ENCODE data around the gene APOL2.
A peak's percentile ranks its signal among the peaks of the same experiment; 100 is the strongest.
"Not testable (repeated sequence)": the region's sequence is repeated elsewhere in the genome, so short reads cannot be mapped to it uniquely, and the experiment has no call there.

The APOL2 gene

DNA sequence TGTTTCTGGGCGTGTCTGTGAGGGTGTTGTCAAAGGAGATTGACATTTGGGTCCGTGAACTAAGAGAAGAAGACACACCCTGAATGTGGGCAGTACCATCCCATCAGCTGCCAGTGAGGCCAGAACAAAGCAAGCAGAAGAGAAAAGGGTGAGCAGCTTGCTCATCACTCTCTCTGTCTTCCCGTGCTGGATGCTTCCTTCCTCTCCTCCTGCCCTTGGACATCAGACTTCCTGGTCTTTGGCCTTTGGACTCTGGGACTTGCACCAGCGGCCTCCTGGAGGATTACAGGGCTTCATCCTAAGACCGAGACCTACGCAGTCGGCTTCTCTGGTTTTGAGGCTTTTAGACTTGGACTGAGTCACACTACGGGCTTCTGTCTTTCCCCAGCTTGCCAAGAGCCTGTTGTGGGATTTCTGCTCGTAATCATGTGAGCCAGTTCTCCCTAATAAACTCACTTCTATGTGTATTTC, 18.8 kb downstream of the APOL2 start:
- peak; percentile 66 for DNase-seq

DNA sequence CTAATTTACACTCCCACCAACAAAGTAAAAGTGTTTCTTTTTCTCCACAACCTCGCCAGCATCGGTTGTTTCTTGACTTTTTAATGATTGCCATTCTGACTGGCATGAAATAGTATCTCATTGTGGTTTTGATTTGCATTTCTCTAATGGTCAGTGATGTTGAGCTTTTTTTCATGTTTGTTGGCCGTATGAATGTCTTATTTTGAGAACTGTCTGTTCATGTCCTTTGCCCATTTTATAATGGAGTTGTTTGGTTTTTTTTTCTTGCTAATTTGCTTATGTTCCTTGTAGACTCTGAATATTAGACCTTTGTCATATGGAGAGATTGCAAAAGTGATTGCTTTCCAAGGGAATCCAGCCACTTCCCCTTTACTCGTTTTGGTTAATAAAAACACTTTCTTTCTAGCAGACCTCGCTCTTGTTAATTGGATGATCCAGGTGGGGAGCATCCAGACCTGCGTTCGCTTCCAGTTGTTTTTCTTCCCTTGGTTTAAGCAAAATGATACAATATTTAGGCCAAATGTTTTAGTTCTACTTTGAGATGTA, 20.6 kb downstream of the APOL2 start:
- no peak for DNase-seq

DNA sequence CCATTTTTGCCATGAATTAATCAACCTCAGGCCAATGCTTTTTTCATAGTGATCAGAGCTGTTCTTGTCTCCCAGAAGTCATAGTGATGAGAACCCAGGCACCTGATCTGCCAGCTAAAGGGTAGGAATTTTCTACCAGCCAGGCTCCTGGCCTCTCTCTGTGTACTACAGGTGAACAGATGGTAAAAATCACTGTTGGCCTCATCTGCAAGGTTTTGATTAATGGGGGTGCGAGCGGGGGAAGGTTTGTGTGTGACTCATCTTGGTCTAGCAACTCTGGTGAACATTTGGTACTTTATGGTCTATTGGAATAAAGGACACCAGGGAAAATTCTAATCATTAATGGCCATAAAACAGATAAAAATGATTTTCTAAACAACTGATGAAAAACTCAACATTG, 23.3 kb downstream of the APOL2 start:
- DNase-seq: no peak

DNA sequence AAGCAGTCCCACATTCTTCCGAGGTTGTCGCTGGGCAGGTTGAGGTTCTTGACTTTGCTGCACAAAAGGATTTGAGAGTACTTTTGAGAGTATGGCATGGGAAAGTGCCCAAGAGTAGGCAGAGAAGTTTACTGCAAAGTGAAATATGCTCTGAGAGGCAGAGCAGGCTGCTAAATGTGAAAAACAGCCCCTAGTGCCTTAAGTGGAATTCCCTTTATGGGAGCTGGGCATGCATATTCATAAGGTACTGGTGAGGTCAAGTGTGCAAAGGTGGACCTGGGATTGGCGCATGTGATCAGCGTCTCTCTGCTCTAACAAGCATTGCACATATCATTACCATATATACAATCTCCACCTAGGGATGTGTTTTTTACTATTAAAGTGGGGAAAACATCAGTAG, 25.7 kb downstream of the APOL2 start:
- no peak for DNase-seq

DNA sequence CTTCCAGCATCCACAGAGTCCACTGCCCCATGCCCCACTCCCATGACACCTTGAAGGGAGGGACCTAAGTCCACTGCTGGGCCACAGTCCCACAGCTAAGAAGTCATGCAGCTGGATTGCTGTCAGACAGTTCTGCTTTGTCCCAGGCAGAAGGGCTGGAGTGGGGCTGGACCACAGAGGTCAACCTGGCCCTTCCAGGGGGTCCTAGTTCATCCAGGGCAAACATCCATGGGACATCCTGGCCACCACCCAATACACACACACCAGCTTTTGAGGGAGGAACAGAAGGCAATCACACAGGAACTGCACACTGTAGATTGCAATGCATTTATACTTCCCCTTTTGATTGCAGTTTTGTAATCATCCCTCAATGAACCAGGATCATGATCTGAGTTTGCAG, 26.4 kb downstream of the APOL2 start:
- no peak for DNase-seq

DNA sequence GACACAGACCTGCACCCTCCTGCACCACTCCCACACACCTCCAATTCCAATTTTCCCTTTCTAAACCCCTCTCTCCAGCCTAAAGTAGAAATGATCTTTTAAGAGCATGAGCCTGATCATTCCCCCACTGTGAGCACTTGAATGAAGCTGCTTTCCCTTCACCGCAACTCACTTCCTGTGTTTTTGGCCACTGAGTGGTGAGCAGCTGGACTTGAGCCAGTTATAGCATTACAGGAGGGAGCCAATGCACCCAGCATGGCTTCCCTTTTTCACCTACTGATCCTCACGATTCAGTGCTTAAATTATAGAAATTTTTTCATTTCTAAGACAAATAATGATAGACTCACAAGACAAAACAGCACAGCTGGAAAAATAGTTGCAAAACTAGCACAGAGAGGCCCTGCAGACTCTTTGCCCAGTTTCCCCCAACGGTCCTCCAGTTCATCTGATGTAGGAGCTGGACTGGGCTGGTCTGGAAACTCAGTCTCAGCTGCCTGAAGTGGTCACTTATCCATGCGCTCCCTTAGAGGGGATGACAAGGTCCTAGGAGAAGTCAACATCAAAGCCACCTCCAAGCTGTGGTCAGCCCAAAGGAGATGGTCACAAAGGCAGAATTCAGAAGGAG, 28.0 kb downstream of the APOL2 start:
- DNase-seq: no peak

DNA sequence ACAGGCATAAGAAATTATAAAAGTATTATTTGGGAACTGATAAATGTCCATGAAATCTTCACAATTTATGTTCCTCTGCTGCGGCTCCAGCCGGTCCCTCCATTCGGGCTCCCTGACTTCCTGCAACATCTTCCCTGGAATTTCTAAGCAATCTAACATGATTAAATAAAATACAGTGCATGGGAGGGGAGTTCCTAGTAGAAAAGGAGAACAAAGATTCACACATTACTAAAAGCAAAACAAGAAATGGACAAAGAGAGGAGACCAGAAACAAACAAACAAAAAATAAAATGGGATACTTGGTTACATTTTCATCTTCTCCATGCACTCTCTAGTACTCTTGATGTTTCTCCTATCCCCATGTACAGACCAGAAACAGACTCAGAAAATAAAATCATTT, 29.1 kb downstream of the APOL2 start:
- no peak for DNase-seq

DNA sequence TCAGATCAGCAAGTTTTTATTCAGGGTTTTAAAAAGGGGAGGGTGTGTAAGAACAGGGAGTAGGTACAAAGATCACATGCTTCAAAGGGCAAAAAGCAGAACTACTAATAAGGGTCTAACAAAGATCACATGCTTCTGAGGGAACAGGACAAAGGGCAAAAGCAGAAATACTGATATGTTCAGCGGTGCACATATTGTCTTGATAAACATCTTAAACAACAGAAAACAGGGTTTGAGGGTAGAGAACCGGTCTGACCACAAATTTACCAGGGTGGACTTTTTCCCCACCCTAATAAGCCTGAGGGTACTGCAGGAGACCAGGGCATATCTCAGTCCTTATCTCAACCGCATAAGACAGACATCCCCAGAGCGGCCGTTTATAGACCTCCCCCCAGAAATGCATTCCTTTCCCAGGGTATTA, 29.8 kb downstream of the APOL2 start:
- DNase-seq: not testable (repeated sequence)

DNA sequence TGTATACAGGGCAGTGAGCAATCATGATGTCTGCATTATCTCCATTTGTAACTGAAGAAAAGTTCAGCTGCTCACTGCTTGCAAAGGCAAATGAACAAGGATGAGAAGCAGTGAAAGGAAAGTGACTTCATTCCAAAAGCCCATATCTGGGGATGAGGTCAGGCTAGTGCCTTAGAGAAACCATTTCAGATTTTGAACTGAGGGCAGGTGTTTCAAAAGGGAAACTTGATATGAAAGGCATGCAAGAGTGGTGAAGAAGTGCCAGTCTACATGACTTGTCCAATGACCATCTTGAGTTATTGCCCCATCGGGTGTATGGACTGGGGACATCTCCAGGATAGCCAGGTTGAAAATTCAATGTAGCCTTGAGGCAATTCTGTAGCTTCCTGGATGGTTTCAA, 30.4 kb downstream of the APOL2 start:
- DNase-seq: no peak

DNA sequence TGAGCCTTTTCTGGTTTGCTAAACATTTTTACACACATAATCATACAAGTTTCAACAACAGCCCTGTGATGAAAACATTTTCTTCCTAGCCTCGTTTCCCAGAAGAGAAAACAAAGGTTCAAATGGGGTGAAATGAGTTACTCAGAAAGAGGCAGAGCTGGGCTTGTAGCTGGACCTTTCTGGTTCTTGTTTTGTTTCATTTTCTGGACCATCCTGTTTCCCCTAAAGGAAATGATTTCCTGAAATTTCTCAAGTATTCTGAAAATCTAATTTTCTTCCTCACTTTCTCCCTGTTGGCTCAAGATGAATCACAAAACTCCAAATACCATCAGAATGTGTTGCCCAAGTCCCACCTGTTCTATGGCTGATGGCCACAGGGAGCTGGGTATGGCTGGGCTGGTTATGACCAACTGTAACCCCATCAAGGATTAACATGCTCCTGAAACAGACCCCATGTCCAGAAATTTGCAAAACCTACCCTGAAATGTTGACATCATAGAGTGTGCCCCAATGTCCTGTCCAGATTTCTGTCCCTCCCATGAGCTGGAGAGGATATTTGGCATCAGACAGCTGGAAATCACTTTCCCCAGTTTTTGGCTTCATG, 31.1 kb downstream of the APOL2 start:
- DNase-seq: no peak

DNA sequence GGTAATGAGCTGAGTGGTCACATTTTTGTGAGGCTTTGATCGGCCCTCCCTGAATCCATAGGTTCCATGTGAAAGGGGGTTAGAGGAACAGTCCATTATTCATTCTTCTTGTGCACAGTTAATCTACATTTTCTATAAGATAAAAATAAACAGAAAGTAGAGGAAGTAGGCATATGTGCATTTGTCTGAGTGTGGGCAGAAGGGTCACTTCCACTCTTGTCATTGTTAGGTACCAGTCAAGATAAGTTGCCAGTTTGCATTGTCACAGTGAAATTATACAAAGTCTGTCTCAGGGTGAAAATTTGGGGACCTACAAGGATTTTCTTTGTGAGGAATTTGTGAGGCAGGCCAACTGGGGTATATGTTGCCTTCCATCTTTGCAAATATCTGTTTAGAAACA, 33.1 kb downstream of the APOL2 start:
- no peak for DNase-seq

DNA sequence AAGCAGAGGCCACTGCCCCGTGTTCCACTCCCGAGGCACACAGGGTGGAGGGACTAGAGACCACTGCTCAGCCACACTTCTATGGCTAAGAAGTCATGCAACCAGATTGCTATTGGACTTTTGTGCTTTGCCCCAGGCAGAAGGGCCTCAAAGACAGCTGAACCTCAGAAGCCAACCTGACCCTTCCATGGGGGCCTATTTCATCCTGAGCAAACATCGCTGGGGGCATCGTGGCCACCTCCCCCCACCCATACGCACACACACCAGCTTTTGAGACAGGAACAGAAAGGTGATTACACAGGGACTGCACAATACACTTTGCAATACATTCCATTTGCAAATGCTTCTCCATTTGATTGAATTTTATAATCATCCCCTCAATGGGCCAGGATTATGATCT, 33.8 kb downstream of the APOL2 start:
- not testable (repeated sequence) for DNase-seq

DNA sequence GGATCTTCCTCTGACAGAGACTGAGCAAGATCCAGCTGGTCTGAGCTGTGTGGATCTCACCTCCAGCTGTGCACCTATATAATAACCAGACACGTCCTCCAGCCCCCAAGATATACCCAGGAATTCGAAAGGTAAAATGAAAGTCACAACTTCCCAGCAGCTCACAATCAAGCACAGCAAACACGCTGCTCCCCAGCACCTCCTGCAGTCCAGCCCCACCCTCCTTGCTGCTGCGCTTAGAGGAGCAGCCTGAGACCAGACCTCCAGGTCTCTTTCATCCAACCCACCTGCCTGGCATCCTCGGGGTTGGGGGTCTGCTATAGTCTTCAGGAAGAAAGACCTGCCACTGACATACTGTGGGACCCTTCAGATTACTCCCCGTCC, 34.7 kb downstream of the APOL2 start:
- DNase-seq: no peak

DNA sequence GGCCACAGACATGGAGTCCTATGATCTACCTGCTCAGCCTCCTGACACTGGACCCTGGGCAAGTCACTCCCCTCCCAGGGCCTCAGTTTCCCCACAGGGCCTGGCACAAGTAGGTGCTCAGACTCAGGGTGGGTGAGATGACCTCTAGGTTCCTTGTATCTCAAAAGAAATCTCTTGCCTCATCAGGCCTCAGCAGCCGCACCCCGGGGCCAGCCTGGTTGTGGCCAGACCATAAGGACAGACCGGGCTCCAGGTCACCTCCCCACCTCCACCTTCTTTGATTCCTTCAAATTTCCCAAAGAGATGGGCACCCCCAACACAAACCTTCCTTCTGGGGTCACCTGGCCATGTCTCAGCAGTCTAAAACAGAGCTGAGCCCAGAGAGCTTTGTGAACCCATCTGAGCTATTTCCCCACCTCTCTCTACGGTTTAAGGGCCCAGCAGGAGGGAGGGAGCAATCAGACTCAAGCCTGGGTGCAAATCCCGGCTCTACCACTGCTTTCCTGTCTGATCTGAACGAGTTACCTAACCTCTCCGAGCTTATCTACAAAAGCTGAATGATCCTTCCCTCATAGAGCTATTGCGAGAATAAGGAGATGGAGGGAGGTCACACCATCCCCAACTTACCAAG, 35.2 kb downstream of the APOL2 start:
- DNase-seq: no peak

DNA sequence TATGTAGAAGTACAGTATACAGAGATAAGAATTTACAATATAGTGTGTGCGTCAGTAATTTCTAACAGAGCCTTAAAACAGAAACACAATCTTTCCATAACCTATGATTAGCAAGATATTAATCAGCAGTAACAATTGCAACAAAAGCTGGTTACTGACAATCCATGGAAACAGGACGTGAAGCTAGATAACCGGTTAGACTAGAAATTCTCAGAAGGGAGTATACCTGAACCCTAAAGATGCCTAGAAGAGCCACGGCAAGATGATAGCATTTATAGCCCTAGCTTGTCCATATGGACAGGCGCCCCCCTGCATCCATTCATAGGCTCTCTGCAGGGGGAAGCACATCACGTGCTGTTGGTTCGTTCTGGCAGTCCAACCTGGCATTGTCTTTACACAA, 35.9 kb downstream of the APOL2 start:
- DNase-seq: not testable (repeated sequence)

DNA sequence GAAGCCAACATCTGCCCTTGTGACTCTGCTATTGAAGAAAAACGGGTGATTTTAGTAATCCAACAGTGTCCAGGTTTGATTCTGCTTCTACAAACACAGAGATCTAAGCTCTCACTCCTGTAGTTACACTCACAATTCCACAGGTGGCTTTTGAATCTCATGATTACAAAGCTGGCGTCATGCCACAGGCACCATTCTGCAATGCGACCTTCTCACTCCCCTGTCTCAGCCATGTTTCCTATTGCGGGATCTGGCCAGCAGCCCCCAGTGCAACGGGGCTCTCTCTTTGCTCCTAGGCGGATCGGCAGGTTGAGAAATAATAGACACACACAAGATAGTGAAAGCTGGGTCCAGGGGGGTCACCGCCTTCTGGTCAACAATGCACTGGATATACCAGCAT, 36.4 kb downstream of the APOL2 start:
- DNase-seq: not testable (repeated sequence)

DNA sequence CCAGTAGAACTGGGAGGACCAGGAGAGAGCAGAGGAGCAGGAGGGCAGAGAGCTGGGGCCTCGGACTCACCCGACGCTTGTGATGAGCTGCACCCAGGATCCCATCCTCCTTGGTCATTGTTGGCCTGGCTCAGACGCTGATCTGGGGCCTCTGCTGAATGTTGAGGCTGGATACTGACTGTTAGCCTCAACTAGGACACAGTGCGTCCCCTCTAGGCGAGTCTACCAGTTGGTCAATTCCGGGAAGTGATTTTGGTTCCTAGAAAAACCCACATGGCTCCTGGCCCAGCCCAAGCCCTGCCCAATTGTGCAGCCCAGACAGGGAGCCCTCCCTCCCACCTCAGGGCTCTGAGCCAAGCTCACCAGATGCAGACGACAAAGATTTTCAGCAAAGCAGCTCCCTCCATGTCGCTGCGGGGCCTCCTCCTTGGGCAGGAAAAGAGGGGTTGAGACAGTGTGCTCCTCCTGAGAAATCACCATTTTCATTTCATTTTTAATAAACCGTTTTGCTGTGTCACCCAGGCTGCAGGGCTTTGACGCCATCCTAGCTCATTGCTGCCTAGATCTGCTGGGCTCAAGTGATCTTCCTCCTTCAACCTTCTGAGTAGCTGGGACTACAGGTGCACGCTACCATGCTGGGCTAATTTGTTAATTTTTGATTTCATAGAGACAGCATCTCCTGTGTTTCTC, 37.6 kb downstream of the APOL2 start, which contains the start of gene APOL4:
TSS of gene APOL4 (minus strand) at position 180 of the 690 bp plus-strand sequence. CDS start at position 105, 75 bp downstream.
- peak; percentile 56 for DNase-seq

DNA sequence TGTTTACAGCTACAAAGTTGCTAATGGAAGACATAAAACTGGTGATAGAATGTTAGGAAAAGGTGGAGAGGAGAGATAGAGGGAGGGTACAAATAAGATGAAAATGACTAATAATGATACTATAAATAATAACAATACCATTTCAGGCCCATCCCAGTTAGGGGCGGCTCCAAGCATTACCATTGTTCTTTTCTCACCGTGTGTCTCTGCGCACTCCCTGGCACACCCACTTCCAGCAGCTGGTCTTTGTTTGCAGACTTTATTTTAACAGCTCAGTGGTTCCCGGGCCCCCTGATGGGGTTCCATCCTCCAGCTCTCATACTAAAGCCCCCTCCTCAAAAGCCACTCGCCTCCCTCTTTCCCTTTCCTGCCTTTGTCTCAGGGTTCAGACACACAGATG, 38.3 kb downstream of the APOL2 start:
- not testable (repeated sequence) for DNase-seq

DNA sequence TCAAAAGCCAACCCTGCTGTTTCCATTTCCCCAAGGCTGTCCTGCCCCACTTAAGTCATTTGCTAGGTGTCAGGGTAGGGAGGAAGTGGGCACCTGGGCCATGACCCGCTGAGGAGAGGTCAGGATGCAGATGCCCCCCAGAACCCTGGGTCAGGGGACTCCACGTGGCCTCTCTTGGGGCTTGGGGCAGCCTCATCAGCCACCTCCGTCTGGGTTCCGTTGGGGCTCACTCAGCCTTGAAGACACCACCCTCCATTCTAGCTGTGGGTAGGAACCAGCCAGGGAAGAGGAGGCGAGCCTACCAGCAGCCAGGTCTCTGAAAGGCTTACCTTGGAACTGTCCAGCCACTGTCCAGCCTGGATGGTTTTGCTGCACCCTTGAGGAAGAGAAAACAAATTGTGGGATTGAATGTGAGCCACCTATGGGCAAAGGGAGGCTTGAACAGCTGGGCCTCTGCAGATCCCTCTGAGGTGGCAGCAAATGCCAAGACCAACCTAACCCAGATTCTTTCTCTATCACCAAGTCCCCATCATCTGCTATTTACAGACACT, 40.3 kb downstream of the APOL2 start:
- DNase-seq: no peak

DNA sequence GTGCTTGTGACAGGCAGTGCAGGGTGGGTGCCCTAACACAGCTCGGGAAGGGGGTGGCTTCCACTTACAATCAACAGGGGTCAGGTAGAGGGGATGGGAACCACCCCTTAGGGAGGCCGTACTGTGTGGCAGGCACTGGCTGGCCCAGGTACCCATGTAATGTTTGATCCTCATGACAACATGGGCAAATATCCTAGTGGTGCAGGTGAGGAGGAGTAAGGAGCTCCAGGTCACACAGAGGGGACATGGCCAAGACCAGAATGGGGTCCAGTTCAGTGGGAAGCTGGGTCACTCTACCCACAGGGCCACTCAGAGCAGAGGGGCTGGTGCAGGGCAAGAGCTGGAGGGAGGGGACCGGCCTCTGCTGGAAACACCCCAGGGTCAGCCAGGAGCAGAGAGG, 40.8 kb downstream of the APOL2 start:
- no peak for DNase-seq

DNA sequence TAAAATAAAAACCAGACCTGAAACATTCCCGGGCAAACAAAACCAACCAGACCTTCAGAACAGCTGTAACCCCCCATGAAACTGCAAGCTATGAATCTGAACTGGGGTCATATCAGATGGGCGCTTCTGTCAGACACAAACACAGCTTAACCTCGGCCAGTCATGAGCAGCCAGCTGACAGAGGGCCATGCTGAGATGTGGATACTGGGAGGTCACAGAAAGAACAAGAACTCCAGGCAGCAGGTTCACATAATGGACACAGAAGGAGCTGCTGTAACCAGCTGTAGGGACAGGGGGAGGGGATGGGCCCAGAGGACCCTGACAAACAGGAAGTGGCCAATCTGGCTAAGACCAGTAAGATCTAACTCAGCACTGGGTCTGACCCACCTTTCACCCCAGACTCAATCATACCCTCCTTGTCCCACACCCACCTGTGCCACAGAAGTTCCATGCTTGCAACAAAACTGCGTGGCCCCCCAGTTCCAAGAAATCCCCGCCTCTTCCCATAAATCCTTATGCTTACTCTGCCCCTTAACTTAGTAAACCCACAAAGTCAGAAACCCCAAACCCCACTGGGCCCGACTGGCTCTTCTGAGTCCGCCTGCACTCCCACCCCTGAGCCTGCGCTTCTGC, 41.7 kb downstream of the APOL2 start:
- DNase-seq: no peak

DNA sequence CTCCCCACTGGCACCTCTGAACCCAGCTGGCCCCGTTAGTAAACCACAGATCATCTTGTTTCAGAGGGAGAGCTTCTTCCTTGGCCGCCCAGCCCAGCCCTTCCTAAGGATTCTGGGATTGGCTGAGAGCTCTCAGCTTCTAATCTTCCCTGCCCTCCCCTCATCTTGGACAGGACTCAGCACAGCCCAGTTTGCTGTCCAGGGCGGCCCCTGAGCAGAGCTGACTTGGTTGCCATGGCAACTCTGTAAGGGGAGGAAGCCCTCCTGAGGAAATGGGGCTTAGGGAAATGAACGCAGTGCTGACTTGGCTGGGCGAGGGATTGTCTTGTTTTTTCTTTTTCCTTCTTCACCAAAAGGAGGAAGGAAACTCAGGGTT, 42.3 kb downstream of the APOL2 start:
- DNase-seq: no peak
